HG03097 (cell line): ENCODE measurements around the gene COPZ2.
"Not testable (repeated sequence)": the region's sequence is repeated elsewhere in the genome, so short reads cannot be mapped to it uniquely, and the experiment has no call there.

Source experiments
- ATAC-seq: cut with Tn5 transposase; IDR thresholded peaks from one replicate; pipeline ENCODE4 v1.9.1; 2021; ENCODE audit not compliant: unreplicated experiment, low FRiP score

The COPZ2 gene

DNA sequence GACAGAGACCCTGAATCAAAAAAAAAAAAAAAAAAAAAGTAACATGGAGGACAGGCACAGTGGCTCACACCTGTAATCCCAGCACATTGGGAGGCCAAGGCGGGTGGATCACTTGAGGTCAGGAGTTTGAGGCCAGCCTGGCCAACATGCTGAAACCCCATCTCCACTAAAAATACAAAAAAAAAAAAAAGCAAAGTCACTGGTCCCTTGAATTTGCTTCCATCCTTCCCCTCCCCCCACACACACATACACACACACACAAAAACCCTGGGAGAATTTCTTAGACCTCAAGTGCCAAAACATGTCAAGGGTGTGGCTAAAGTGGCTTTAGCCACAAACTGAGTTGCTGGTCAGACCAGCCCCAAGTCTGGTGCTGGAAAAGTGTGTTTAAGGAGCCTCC lies 49.2 kb downstream of the COPZ2 start:
- ATAC-seq = not testable (repeated sequence)

DNA sequence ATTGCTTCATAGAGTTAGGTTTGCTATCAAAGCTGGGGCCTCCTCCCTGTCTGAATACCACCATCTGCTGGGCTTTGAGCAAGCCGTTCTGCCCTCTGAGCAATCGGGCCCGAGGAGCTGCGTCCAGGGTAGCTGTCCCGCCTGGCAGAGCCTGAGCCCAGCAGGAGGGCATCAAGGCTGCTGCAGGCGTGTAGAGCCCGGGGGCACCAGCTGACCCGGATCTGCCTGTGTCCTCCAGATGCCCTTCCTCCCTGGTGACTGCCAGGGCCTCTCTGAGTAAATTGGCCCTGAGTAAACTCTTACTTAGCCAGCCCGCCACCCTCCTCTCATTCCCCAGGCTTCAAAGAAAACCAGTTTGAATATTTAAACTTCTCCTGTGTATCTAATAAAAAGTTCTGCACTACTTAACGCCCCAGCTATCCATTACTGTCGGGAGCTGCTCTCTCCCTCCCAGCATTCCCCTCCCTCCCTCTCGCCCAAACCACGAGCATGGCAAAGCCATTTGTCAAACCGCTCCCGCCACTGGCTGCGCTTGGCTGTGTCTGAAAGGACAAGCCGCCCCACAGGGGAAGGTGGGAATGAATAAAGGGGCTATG lies 50.3 kb downstream of the COPZ2 start:
- no peak for ATAC-seq

DNA sequence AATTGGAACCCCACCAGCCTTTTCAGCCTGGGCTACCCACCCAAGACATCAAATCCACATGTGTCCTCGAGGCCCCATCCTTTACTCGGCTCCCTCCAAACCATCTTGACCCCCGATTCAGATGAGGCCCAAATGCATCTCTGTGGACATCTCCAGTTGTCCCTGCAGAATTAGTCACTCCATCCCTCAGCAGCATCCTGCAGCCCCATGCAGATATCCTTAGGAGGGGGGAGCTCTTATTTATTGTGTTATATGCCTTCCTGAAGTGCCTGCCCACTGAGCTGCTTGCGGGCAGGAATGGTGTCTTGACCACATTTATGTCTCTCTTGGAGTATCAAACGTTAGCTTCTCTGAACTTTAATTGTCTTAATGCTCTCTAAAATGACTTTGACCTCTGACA lies 51.1 kb downstream of the COPZ2 start:
- ATAC-seq = no peak

DNA sequence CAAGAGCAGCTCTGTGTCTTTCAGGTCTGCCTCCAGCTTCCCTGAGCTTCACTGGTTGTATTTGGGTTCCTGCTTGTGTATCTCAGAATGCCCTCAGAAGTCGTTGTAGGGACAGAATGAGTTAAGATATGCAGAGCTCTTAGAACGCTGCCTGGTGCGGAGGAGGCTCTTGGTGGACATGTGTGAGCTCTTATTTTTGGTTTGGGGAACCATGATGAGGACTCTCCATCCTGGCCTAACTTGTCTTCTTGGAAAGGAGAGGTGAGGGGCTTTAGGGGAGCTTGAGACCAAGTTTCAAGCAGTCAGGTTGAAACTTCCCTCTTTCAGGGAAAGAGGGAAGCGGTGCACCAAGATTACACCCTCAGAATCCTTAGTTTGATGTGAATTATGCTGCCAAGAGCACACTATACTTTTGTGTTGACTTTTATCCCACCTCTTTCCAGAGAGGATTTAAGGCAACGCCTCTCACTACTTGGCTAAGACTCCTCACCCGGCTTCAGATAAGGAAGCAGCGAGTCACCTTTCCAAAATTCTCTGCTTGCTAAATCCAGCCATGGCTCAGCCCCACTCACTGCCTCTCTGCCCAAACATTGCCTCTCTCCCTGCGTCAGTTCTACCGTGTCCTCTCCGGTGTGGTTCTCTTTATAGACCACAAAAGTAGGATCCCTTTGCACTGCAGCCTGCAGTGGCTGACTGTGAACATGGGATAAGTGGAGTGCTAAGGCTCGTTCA lies 53.9 kb downstream of the COPZ2 start:
- no peak for ATAC-seq

DNA sequence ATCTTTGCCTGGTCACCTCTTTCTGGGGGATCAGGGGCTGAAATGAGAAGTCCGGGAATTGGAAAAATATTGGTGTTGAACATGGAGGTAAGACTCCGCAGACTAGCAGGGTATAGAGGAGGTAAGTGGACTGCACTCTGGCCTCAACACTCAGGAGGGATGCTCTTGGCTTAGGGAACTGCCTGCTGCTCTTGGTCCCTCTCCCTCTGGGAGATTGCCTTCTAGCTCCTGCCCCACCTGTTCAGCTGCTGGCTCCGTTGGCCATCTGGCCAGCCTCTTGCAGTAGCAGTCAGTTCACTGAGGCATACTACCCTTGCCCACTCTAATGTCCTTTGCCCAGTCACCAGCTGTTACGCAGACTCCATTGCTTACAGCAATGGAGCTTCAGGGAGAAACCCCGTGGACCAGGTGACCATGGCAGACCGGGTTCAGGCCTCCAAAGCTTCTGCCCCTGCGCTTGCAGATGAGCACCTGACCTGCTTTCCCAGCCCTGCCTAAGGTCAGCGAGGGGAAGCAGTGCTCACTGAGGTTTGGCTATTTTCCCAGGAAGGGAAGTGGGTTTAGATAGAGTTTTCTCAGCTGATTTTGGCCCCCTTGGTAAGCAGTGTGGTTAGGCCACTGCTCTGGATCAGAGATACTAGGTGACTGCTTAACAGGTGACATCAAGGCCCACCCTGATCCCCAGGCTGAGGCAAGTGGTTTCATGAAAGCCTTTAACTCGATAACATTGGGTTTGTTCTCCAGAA lies 54.8 kb downstream of the COPZ2 start:
- no peak for ATAC-seq

DNA sequence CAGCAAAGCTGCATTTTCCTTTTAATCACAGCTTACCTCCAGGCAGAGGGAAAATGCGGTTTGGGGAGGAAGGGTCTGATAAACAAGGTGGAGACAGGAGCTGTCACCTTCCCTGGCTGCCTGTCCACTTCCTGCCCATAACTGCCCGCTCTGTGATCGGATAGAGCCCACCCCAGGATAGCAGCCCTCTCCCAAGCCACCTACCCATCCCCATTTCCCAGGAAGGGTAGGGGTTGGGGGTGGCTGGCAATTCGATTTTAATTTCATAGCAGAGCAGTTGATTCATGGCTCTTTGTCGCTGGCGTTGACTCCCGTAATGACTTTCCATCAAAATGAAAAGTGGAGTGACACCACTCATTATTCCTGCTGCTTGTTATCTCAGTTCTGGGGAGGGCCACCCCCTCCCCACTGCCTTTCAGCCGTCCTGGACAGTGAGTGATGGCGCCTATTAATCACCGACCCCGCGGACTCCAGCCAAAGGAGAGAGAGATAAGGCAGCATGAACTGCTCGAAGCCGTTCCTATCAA lies 55.4 kb downstream of the COPZ2 start:
- no peak for ATAC-seq

DNA sequence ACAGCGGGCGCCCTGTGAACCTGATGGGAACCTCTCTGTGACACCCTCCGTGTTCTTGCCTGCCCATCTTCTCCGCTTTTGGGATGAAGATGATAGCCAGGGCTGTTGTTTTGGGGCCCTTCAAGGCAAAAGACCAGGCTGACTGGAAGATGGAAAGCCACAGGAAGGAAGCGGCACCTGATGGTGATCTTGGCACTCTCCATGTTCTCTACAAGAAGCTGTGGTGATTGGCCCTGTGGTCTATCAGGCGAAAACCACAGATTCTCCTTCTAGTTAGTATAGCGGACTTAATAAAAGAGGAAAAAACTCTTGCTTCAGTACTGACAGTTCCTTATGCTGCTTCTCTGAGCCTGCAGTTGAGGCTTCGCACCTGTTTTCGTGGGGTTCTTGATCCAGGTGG lies 56.1 kb downstream of the COPZ2 start:
- ATAC-seq = no peak

DNA sequence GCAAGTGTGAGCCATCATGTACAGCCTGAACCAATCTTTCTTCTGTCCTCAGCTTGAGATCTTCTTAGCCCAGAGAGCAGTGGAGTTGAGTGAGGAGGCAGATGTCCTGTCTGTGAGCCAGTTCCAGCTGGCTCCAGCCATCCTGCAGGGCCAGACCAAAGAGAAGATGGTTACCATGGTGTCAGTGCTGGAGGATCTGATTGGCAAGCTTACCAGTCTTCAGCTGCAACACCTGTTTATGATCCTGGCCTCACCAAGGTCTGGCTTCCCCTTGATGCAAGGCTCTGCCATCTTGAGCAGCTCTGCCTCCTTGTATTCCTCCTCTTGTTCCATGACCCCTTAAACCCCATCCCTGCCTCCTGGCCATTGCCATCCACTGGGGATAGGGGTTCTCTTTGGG lies 57.1 kb downstream of the COPZ2 start:
- no peak for ATAC-seq

DNA sequence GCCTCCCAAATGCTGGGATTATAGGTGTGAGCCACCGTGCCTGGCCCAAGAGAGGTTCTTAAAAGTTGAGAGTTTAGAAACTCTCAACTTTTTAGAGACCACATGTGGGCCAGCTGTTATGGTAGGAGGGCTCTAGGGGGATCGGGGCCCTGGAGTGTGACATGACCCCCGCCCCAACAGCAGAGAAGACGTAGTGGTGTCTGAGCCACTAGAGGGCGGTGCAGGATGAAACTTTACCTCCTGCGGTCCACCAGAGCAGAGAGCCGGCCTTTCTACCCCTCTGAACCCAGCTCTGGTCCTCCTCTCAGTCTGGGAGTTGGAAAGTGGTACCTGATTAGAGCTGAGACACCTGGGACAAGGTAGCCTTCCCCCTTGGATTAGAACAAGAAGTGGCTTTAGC lies 59.3 kb downstream of the COPZ2 start:
- no peak for ATAC-seq
